SK-N-SH (cell line): ENCODE results near the gene KCTD8.

Experiments
- ELF1 ChIP-seq: IDR thresholded peaks from 2 replicates; pipeline ENCODE4 v1.4.0; 2012
- EP300 ChIP-seq, 2 experiments: IDR thresholded peaks; 2 replicates each; pipeline versions ENCODE4 v1.4.0 to v1.6.1; 2012; ENCODE audit warnings: borderline replicate concordance in 1 of 2, low read depth in 1 of 2, low read length in 1 of 2
- FOXM1 ChIP-seq: IDR thresholded peaks from 2 replicates; pipeline ENCODE4 v1.4.0; 2012; ENCODE audit warnings: low read depth, mild to moderate bottlenecking
- GABPA ChIP-seq: IDR thresholded peaks from 2 replicates; pipeline ENCODE4 v1.4.0; 2012; ENCODE audit warnings: low read depth, mild to moderate bottlenecking
- POLR2AphosphoS5 ChIP-seq: IDR thresholded peaks from 2 replicates; pipeline ENCODE4 v1.6.1; 2012; ENCODE audit warnings: low read depth, low read length
- RAD21 ChIP-seq: IDR thresholded peaks from 2 replicates; pipeline ENCODE4 v1.6.1; 2012; ENCODE audit warnings: mild to moderate bottlenecking, low read length
- SIN3A ChIP-seq: IDR thresholded peaks from 2 replicates; pipeline ENCODE4 v1.6.1; 2012; ENCODE audit warnings: low read depth, mild to moderate bottlenecking, low read length, moderate library complexity, borderline replicate concordance
- TAF1 ChIP-seq: IDR thresholded peaks from 2 replicates; pipeline ENCODE4 v1.6.1; 2012; ENCODE audit warnings: low read depth, mild to moderate bottlenecking, low read length, moderate library complexity, borderline replicate concordance
- TF ChIP-seq, protein P1 (sequence below): fragments of 200-600 bp; sonication (generic); IDR thresholded peaks from 2 replicates; pipeline ENCODE4 v1.6.1; 2017; ENCODE audit warnings: antibody characterized with exemption, mild to moderate bottlenecking, moderate library complexity
- TF ChIP-seq, protein P2 (sequence below): IDR thresholded peaks from 2 replicates; pipeline ENCODE4 v1.4.0; 2012; ENCODE audit warnings: low read depth

- TF ChIP-seq POLR2AphosphoS5 (no peak), GABPA (no peak), TAF1 (no peak), ELF1 (no peak), RAD21 (no peak), FOXM1 (no peak), EP300 (IDR thresholded peaks at IDR 0.05; ENCODE audit: borderline replicate concordance in 1 of 2, low read depth in 1 of 2, low read length in 1 of 2) (no peak), SIN3A (no peak)
- TF ChIP-seq, protein P1, sequence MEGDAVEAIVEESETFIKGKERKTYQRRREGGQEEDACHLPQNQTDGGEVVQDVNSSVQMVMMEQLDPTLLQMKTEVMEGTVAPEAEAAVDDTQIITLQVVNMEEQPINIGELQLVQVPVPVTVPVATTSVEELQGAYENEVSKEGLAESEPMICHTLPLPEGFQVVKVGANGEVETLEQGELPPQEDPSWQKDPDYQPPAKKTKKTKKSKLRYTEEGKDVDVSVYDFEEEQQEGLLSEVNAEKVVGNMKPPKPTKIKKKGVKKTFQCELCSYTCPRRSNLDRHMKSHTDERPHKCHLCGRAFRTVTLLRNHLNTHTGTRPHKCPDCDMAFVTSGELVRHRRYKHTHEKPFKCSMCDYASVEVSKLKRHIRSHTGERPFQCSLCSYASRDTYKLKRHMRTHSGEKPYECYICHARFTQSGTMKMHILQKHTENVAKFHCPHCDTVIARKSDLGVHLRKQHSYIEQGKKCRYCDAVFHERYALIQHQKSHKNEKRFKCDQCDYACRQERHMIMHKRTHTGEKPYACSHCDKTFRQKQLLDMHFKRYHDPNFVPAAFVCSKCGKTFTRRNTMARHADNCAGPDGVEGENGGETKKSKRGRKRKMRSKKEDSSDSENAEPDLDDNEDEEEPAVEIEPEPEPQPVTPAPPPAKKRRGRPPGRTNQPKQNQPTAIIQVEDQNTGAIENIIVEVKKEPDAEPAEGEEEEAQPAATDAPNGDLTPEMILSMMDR: no peak
- TF ChIP-seq, protein P2, sequence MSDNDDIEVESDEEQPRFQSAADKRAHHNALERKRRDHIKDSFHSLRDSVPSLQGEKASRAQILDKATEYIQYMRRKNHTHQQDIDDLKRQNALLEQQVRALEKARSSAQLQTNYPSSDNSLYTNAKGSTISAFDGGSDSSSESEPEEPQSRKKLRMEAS: no peak
These were observed 288.6 kb downstream of the KCTD8 start for GRCh38 chr4:44159991-44160390.
